Activated CD4-positive, alpha-beta T cell treated with anti-CD3 and anti-CD28 coated beads for 24 hours (primary cell): Measurements from ENCODE around the gene BRAT1.

Source experiments
- DNase-seq, 2 donors: peaks; one replicate each; pipeline ENCODE4 v3.0.0-alpha.2; 2020; ENCODE audit warnings: low read depth in 2 of 2

The BRAT1 gene

DNA sequence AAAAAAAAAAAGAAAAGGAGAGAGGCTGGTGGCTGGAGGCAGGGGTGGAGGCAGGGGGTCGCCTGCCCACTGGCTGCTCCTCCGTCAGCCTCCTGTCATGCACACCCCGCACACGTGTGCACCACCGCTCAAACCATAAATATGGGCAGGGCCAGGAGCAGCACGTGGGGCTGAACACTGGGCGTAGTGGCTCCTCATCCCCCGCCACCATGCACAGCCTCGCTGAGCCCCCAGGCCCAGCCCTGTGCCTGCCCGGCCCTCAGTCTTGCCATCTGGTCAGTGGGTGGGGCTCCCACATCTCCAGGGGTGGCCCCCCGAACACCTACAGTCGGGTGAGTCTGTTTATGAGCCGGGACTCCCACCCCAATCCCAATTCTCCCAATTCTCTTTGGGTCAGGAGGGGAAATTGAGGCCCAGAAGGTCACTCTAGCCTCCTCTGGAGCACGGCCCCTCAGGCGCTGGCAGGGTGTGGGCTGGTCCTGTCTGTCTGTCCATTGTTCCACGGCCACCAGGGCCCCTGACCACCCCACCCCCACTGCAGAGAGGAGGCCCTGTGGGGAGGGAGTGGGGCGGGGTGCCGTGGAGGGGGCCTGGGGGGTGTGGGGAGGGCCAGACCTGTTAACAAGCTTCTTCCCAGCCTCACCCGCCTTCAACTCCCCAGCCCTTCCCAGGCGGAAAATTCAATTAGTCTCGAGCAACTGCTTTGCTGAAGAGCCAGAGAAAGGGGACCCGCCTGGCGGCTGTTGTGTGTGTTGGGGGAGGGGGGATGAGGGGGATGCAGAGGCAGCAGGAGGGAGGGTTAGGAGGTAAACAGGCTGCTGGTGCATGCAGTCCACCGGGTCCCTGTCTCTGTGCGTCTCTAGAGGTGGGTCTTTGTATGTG, 59.7 kb downstream of the BRAT1 start:
- no peak for DNase-seq

- DNase-seq, result no peak
Measured at GRCh38 chr7:2494191-2495130, 60.9 kb downstream of the BRAT1 start.

GRCh38 chr7:2493205-2494164, 61.8 kb downstream of the BRAT1 start:
- DNase-seq, result no peak

- no peak for DNase-seq
Measured at GRCh38 chr7:2492038-2492437, 63.3 kb downstream of the BRAT1 start.

DNA sequence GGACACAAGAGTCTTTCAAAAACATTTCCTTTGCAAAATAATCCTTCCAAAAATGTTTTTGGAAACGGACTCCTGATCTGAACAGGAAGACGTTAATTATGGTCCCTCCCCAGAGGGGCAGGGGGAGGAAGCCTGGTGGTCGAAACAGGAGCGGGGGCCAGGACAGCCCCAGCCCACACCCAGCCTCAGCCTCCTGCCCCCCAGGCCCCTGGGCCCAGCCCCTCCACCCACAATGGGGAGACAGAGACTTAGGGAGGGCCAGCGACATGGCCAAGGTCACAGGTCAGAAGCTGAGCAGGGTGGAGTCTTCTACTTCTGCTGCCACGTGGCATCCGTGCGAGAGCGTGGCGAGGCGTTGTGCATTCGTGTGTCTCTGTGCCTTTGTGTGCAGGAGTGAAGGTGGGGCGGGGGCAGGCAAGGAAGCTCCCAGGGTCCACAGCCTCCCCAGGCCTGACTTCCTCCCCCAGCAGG, 65.1 kb downstream of the BRAT1 start:
- DNase-seq, result no peak

- DNase-seq, result no peak
Measured at GRCh38 chr7:2488681-2489080, 66.6 kb downstream of the BRAT1 start.

- DNase-seq, result no peak
Measured at GRCh38 chr7:2488272-2488645, 67.1 kb downstream of the BRAT1 start.
